ENCODE results near the gene LRRC4C.

Gene LRRC4C

GRCh38 chr11:40842750-40843339, 616.6 kb downstream of the LRRC4C start:
- no peak for DNase-seq

DNA sequence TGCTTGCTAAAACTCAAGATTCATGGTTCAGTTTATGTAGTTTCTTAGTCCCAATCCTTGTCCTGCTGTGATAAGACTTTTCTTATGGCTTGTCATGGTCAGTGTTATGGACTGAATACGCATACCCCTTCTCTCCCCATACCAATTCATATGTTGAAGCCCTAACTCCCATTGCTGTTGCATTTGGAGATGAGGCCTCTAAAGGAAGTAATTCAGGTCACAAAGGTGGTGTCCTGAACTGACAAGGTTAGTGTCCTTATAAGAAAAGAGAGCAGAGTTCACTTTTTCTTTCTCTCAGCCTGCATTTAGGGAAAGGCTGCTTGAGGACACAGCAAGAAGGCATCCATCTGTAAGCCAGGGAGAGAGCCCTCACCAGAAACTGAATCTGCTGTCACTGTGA, 618.2 kb downstream of the LRRC4C start:
- no peak for DNase-seq

DNA sequence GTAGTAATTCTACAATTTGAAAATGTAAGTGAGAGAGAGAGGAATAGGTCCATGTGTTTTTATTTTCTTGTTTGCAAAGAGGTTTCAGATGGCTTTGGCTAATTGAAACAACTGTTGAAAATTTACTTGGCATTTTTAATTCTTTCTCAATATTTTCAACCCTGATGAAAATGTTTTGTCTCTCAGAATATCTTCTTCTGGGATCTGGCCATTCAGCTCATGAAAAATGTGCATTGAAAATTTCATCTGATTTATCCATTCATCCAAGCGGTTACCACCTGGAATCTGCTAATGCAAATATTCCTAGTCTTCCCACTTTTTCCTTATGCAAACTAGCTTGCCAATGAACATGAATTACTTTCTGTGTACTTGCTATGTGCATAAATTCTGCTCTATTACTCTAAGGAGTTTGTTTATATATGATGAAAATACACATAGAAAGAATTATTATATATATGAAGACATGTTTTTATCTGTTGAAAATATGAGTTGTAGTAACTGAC, 621.2 kb downstream of the LRRC4C start:
- DNase-seq: no peak

DNA sequence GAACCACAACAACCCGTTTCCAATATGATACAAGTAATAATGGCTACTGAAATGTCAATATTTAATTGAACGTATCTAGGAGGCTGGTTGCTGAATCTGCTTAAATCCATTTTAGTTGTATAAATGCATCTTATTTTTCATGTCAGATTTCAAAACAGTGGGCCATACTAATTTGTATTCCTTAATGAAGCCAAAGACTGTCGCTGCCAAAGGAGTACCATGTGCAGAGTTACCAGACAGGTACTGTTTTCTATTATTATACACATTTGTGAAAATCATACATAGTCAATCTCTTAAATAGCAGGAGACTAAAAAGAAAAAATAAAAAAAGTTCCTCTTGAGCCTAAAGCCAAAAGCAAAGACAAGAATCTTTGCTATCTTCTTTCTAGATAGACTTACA, 632.3 kb downstream of the LRRC4C start:
- DNase-seq: no peak

DNA sequence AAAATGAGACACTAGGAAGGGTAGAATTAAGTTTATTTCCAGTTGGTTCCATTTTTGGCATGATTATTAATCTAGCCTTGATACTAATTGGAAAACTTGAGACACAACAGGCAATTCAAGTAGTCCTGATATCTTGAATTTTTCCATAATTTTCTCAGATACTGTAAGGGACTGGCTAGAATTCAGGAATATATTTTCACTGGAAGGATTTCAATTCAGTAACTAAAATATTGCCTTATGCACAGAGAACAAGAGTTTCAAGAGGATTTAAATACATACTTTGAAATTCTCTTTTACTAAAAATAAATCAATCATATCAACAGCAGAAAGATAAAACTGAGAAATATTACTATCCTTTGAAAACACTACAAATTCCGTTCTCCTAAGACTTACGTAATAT, 632.9 kb downstream of the LRRC4C start:
- DNase-seq: no peak

DNA sequence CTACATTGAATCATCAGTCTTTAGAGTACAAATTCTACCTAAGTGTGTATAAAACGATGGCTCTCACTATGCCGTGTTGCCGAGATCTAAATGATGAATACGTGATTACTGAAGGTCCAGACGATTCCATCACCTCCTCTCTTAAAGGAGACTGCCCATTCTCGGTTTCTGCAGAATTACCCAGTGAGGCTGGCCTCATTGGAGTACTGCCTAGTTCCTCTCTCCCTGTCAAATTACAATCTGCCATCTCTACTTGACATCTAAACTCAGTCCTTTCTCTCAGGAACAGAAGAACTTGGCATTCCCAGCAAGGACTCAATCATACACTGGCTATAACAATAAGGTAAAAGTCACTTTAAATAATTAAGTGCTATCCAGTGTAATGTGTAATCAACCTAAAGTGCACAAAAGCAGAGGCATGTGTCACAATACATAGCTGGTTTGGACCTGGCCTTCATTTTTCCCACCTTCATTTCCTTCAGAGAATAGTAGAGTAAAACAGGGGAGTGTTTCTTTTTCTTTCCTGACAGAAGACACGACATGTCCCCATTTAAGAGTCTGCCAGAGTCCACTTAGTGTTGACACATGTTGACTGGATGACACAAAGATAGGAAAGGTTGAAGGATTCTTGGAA, 634.1 kb downstream of the LRRC4C start:
- DNase-seq: no peak

DNA sequence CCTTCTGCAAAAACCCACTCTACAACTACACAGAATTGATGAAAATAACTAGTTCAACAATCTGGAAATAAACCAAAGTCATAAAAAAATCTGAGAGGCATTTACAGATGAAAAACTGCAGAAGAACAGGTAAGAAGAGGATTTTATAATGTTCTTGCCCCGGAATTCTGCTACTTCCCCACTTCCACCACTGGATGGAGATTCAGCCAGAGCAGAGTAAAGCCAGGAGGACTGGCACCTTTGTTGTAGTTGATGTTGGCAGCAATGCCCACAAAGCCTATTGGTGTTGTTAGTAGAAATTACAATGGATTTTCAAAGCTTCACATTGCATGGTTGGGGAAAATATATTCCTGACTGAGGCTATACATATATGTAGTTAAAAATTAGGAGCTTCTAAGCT, 640.2 kb downstream of the LRRC4C start:
- DNase-seq: no peak

DNA sequence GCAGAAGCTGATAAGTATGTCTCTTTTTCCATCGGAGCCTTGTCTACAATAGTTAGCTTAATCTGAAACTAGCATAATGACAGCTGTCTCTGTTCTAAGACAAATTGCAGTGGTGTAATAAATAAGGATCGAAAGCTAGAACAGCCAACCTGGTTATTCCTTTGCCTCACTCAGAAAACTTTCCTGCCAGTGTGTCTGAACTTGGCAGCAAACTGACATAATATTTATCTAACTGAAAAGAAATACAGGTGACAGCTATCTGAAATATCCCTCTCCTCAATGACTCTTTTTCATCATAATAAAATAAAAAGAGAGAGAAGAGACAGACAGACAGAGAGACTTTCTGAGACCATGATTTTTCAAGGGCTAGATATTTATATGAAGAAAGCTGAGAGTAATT, 642.5 kb downstream of the LRRC4C start:
- DNase-seq: no peak

GRCh38 chr11:40797981-40798380, 661.5 kb downstream of the LRRC4C start:
- DNase-seq: no peak

- DNase-seq: no peak
Observed at GRCh38 chr11:40787224-40787623, 672.2 kb downstream of the LRRC4C start.

- DNase-seq: no peak
Observed at GRCh38 chr11:40763046-40763445, 696.4 kb downstream of the LRRC4C start.

- DNase-seq: no peak
Observed at GRCh38 chr11:40759341-40759740, 700.1 kb downstream of the LRRC4C start.

GRCh38 chr11:40754297-40754696, 705.2 kb downstream of the LRRC4C start:
- DNase-seq: no peak

DNA sequence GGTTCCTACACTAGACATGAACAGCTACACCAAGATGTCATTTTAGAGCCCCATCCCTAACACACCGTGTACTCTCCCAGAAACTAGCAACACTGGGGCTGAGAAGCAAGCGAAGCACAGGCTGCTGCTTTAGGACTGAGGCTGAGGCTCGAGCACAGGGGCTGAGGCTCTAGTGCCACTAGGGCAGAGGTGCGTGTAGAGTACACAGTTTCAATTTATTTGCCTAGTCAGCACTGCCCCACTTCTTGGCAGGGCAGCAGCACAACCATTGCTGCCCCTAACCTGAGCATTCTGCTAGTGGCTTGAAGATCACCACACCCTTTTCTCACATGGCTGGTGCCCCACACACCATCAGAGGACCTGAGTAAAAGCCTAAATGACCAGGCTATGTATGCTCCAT, 713.2 kb downstream of the LRRC4C start:
- DNase-seq: no peak

GRCh38 chr11:40732132-40732531, 727.3 kb downstream of the LRRC4C start:
- DNase-seq: no peak

DNA sequence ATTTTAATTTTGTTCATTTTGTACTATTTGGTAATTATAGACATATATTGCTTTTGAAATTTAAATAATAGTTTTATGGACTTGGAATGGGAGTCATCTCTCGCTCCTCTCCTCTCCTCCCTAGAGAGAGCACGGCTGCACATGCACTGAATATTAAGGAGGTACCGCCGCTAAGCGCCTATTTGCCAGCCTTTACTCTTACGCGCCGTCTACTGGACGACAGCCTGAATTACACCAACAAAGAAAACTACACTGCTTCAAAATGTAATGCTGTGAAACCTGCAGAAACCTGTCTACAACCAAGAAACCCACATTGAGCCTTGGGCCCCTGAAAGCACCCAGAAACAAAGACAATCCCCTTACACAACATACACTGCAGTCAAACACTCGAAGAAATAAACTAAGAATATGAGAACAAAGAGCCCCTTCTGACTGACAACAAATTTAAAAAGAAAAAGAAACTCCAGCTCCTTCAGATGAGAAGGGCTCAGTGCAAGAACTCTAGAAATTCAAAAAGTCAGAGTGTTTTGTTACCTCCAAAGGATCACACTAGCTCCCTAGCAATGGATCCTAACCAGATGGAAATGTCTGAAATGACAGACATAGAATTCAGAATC, 737.2 kb downstream of the LRRC4C start:
- DNase-seq: no peak

DNA sequence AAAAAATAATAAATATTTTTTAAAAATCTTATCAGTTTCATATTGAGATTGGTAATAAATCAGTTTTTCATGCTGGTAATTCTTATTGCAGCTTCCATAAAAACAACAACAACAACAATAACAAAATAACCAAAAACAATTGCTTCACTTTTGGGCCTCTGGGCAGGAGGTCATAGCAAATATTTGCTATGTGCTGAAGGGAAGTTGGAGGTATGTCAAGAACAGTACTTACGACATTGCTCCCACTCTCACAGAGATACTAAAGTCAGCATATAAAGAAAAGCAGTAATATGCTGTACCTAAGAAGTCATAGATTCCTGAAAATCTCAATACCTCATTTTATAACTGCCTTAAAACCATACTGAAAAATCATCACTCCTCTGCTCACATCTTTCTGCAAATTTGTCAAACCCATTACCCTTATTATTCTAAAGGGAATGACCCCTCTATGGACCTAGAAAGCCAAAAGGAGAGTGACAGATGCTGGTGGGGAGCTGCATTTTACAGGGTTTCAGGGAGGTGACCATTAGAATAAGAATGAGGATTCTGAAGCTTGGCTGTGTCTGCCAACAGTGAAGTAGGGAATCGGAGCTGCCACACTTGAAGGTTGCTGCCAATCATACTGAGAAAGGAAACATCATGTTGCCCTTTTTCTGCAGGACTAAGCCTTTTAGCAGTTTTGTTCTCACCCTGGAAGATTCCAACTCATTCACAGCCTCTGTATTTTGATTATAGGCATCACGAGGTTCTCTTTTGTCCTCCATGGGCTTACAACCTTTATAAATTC, 742.9 kb downstream of the LRRC4C start:
- DNase-seq: no peak

DNA sequence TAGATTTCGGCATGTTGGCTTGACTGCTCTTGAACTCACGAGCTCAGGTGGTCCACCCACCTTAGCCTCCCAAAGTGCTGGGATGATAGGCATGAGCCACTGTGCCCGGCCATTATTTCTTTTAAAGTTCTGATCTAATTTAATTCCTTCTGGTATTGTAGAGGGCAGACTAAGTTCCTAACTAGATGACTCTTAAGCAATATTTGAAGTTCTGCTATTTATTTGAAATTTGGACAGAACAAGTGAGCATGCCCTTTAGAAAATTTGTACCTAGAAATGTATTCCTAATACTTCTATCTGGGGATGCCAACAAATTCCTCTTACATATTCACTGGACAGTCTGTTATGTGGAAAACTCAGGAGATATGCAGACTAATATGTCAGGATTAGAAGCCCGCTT, 746.4 kb downstream of the LRRC4C start:
- no peak for DNase-seq

GRCh38 chr11:40701027-40701426, 758.4 kb downstream of the LRRC4C start:
- DNase-seq: no peak

- DNase-seq: no peak
Observed at GRCh38 chr11:40689823-40690222, 769.6 kb downstream of the LRRC4C start.

DNA sequence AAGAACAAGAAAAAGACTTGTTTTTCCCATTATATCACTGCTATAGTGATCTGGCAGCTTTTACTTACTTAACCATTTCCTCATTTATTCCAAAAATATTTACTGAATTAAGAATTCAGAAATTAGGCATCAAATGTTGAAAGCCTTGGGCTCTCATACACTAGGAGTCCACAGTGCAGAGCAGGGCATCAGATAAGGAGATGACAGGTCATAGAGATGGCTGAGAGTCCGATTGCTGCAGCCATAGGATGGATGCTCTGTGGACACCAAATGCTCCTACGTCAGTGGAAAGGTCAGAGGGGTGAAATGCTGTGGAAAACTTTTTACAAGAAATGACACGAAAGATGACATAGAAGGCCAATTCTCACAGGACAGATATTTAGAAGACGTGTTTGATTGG, 771.1 kb downstream of the LRRC4C start:
- DNase-seq: no peak

DNA sequence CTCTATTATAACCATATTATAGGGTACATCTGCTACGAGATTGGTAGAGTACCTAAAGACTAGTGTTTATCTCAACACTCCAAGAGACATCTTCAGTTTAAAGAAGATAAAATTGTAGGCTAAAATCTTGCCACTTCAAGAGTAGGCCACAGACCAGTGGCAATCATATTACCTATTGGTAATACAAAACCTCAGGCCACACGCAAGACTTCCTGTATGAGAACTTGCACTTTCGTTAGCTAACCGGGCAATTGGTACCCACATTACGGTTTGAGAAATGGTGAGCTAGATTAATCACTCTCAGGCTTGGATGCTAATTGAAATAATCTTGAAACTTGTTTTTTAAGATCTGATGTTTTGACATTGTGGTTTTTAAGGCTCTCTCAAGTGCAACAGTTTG, 772.7 kb downstream of the LRRC4C start:
- DNase-seq: no peak

DNA sequence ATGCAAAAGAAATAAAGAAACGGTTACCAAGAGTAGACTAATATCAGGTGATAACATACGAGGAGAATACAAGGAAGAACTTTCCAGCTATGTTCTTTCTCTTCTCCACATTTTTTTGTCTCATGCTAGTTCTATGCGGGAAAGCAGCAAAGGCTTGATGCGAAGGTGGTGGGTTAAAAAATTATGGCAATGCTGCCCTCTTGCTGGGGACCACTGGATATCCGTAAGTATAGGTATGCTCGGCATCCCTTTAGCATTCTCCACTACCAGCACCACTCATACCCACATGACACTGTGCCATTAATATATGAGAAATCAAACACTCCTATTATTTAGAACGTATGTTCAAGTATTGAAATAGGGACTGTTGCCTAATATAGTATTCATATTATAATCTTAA, 776.4 kb downstream of the LRRC4C start:
- DNase-seq: no peak

DNA sequence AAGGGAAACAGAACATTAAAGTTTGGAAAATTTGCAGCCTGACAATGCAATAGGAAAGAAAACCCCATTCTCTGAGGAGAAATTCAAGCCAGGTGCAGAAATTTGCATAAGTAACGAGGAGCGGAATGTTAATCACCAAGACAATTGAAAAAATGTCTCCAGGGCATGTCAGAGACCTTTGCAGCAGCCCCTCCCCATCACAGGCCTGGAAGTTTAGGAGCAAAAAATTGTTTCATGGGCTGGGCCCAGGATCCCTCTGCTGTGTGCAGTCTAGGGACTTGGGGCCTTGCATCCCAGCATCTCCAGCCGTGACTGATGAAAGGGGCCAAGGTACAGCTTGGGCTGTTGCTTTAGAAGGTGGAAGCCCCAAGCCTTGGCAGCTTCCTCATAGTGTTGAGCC, 780.2 kb downstream of the LRRC4C start:
- DNase-seq: no peak

All from NCI-H1092 (cell line).